OCI-LY7 (cell line): ENCODE data around the gene DMD. TPM values are rescaled to one million over a fixed set of nuclear protein-coding genes. Genes with fewer than 3 reads are reported as not detected.

Experiments used
- BruUV-seq: library from RNA; stranded (reverse); fragments of 400-500 nt; replicated peaks from 2 replicates; lab custom pipeline; 2021; lab: Mats Ljungman, UMichigan
- CTCF ChIA-PET: fragments of 300-600 bp; sonication (Branson Sonifier 250); formaldehyde crosslinking; loops from one replicate; lab custom pipeline; 2022; ENCODE audit warnings: antibody characterized with exemption; ENCODE audit not compliant: unreplicated experiment; lab: Charles Lee
- POLR2A ChIA-PET: fragments of 300-600 bp; sonication (Branson Sonifier 250); formaldehyde crosslinking; loops from one replicate; lab custom pipeline; 2022; ENCODE audit warnings: antibody characterized with exemption; lab: Charles Lee
- DNase-seq: peaks from one replicate; pipeline ENCODE4 v3.0.0-alpha.2; 2015; ENCODE audit warnings: low spot score
- H2AFZ ChIP-seq: fragments of 200-600 bp; sonication (generic), shearing (Covaris generic); 2 replicates; pipeline ENCODE4 v1.6.1; 2014; ENCODE audit warnings: mild to moderate bottlenecking, antibody characterized with exemption, low read length, moderate library complexity
- H3K27ac ChIP-seq: fragments of 200-600 bp; sonication (generic); 2 replicates; pipeline ENCODE4 v1.5.1; 2014; ENCODE audit warnings: mixed run types, low read depth, mild to moderate bottlenecking, moderate library complexity, low read length, inconsistent platforms; ENCODE audit not compliant: poor library complexity, severe bottlenecking
- H3K36me3 ChIP-seq: fragments of 200-600 bp; sonication (generic); 2 replicates; pipeline ENCODE4 v1.6.1; 2014; ENCODE audit warnings: mild to moderate bottlenecking, antibody characterized with exemption, low read length, moderate library complexity, mixed read lengths; ENCODE audit not compliant: insufficient read depth
- H3K4me1 ChIP-seq: fragments of 200-600 bp; sonication (generic); 2 replicates; pipeline ENCODE4 v1.5.1; 2014; ENCODE audit warnings: mild to moderate bottlenecking, low read length; ENCODE audit not compliant: insufficient read depth, poor library complexity, severe bottlenecking
- H3K4me2 ChIP-seq: fragments of 200-600 bp; sonication (generic); 2 replicates; pipeline ENCODE4 v1.6.1; 2014; ENCODE audit warnings: mild to moderate bottlenecking, low read length
- H3K4me3 ChIP-seq: fragments of 200-600 bp; sonication (generic); 2 replicates; pipeline ENCODE4 v1.5.1; 2014; ENCODE audit warnings: mild to moderate bottlenecking, low read depth, low read length; ENCODE audit not compliant: poor library complexity, severe bottlenecking
- H3K79me2 ChIP-seq: fragments of 200-600 bp; sonication (generic); 2 replicates; pipeline ENCODE4 v1.6.1; 2016; ENCODE audit warnings: low read depth, mild to moderate bottlenecking, low read length, moderate library complexity, mixed read lengths; ENCODE audit not compliant: insufficient read depth
- H3K9me2 ChIP-seq: fragments of 200-600 bp; sonication (generic); 2 replicates; pipeline ENCODE4 v1.6.1; 2016; ENCODE audit warnings: mild to moderate bottlenecking, low read length, mixed read lengths; ENCODE audit not compliant: insufficient read depth
- H3K9me3 ChIP-seq: fragments of 200-600 bp; sonication (generic); 2 replicates; pipeline ENCODE4 v1.6.1; 2014; ENCODE audit warnings: mild to moderate bottlenecking, mixed run types, low read length, mixed read lengths
- H4K20me1 ChIP-seq: fragments of 200-600 bp; sonication (generic); 2 replicates; pipeline ENCODE4 v1.6.1; 2014; ENCODE audit warnings: mild to moderate bottlenecking, antibody characterized with exemption, low read length, moderate library complexity, mixed read lengths; ENCODE audit not compliant: insufficient read depth
- EZH2phosphoT487 ChIP-seq: fragments of 200-600 bp; sonication (generic); IDR thresholded peaks from 2 replicates; pipeline ENCODE4 v1.6.1; 2018; ENCODE audit warnings: low read depth, borderline replicate concordance, mild to moderate bottlenecking, mixed run types, antibody characterized with exemption, low read length, moderate library complexity, mixed read lengths
- intact Hi-C: fragments of 100-400 bp; cut with micrococcal nuclease; formaldehyde crosslinking; loops from one replicate; pipeline ENCODE4 v1.10.0; 2022; ENCODE audit not compliant: unreplicated experiment
- total RNA-seq, 2 experiments: library from RNA; depleted of rRNA in 1 of 2; stranded (reverse); fragments of >200 nt in 1 of 2; shearing (Covaris generic) in 1 of 2; gene quantifications; 2 replicates each; pipeline ENCODE4 v1.2.3, GENCODE V29; 2014 to 2022
- TF ChIP-seq, protein P1 (sequence below): fragments of 200-600 bp; sonication (generic); conservative IDR thresholded peaks from 2 replicates; pipeline ENCODE4 v1.5.1; 2014; ENCODE audit warnings: mild to moderate bottlenecking, antibody characterized with exemption, low read length, moderate library complexity, mixed read lengths

DMD gene
- total RNA-seq, 2 experiments from 2014 or later: 20.5 to 61.4 TPM

DNA sequence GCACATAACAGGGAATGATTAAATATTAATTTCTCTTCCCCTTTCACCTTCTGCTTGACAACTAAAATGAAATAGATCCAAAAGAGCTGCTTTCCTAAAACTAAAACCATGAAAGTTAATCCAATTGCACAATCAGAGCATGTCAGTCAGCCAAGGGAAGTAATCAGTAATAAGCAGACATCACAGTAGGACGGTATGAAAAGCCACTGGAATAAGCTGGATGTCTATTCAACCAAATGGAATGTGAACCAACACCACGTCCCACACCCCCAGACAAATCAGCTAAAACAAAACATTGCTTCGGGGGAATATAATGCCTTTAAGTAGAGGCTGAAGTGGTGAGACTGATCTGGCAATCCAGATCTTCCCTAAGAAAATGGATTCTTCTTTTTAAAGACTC lies 1280.1 kb downstream of the DMD start:
- H3K9me2 ChIP-seq: no peaks in the 10 kb centered on the region
- POLR2A ChIA-PET: no interaction called here
- H3K79me2 ChIP-seq: no peaks in the 10 kb centered on the region
- no TSS peak for BruUV-seq
- DNase-seq: no peak
- H3K4me2 ChIP-seq: no peak overlapping the region
- H3K9me3 ChIP-seq: no peaks in the 10 kb centered on the region
- CTCF ChIA-PET: no interaction called here
- H3K4me3 ChIP-seq: no peak overlapping the region
- no peaks in the 10 kb centered on the region for H4K20me1 ChIP-seq
- no peak overlapping the region for H2AFZ ChIP-seq
- no peaks in the 10 kb centered on the region for H3K4me1 ChIP-seq
- intact Hi-C loops: no loop called here
- no peak for TF ChIP-seq EZH2phosphoT487
- TF ChIP-seq, protein P1, sequence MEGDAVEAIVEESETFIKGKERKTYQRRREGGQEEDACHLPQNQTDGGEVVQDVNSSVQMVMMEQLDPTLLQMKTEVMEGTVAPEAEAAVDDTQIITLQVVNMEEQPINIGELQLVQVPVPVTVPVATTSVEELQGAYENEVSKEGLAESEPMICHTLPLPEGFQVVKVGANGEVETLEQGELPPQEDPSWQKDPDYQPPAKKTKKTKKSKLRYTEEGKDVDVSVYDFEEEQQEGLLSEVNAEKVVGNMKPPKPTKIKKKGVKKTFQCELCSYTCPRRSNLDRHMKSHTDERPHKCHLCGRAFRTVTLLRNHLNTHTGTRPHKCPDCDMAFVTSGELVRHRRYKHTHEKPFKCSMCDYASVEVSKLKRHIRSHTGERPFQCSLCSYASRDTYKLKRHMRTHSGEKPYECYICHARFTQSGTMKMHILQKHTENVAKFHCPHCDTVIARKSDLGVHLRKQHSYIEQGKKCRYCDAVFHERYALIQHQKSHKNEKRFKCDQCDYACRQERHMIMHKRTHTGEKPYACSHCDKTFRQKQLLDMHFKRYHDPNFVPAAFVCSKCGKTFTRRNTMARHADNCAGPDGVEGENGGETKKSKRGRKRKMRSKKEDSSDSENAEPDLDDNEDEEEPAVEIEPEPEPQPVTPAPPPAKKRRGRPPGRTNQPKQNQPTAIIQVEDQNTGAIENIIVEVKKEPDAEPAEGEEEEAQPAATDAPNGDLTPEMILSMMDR: no peak
- no peaks in the 10 kb centered on the region for H3K36me3 ChIP-seq
- H3K27ac ChIP-seq: no peak overlapping the region

DNA sequence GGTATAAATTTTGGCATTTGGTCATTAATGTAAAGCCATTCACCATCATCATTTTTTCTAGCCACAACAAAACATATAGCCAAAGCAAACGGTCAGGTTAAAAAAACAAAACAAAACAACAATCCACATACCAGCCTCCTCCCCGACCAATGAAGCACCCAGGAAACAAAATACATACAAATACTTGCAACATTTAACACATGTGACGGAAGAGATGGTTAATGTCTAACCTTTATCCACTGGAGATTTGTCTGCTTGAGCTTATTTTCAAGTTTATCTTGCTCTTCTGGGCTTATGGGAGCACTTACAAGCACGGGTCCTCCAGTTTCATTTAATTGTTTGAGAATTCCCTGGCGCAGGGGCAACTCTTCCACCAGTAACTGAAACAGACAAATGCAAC lies 1282.0 kb downstream of the DMD start:
- TF ChIP-seq EZH2phosphoT487: no peak
- TF ChIP-seq, protein P1: no peak
- no peak overlapping the region for H2AFZ ChIP-seq
- H3K27ac ChIP-seq: no peak overlapping the region
- no peak for DNase-seq
- no peak overlapping the region for H3K4me2 ChIP-seq
- no TSS peak for BruUV-seq
- H3K4me3 ChIP-seq: no peak overlapping the region
- CTCF ChIA-PET: no interaction called here
- no peaks in the 10 kb centered on the region for H4K20me1 ChIP-seq
- no peaks in the 10 kb centered on the region for H3K9me3 ChIP-seq
- H3K4me1 ChIP-seq: no peaks in the 10 kb centered on the region
- POLR2A ChIA-PET: no interaction called here
- intact Hi-C loops: no loop called here
- H3K79me2 ChIP-seq: no peaks in the 10 kb centered on the region
- no peaks in the 10 kb centered on the region for H3K9me2 ChIP-seq
- no peaks in the 10 kb centered on the region for H3K36me3 ChIP-seq

DNA sequence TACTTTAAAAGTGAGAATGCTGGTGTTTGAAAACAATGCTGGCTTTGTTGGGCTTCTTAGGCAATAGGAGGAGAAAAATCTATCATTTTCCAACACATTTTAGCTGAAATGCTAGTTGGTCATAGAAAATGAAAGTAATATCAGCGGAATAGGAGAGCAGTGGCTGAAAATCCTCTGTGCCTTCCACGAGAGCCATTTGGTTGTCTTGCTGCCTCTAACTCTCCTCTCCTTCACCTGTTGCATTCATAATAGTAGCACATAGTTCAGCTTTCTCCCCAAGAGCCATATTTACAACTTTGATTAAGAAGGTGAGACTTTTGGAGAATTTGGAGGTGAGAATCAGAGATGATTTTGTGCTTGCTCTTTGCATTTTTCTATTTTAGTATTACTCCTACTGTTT lies 1290.1 kb downstream of the DMD start:
- H4K20me1 ChIP-seq: no peaks in the 10 kb centered on the region
- CTCF ChIA-PET: no interaction called here

More for the DNA sequence above, 1290.1 kb downstream of the DMD start:
- Histone ChIP-seq H3K36me3 (no peaks in the 10 kb centered on the region), H2AFZ (no peak overlapping the region), H3K4me1 (no peaks in the 10 kb centered on the region), H3K27ac (no peak overlapping the region), H3K4me2 (no peak overlapping the region), H3K9me2 (no peaks in the 10 kb centered on the region), H3K4me3 (no peak overlapping the region), H3K9me3 (no peaks in the 10 kb centered on the region), H3K79me2 (no peaks in the 10 kb centered on the region)
- BruUV-seq: no TSS peak
- POLR2A ChIA-PET: no interaction called here
- DNase-seq: no peak
- intact Hi-C loops: no loop called here
- TF ChIP-seq, protein P1: no peak
- no peak for TF ChIP-seq EZH2phosphoT487
